PC-3 (cell line): ENCODE data around the gene PM20D2.

Experiments used
- EZH2 ChIP-seq: fragments of 300-600 bp; sonication (generic); IDR thresholded peaks from one replicate; pipeline ENCODE4 v1.6.1; 2017; ENCODE audit warnings: antibody characterized with exemption, mild to moderate bottlenecking, low read length; ENCODE audit not compliant: unreplicated experiment
- EZH2phosphoT487 ChIP-seq: fragments of 300-600 bp; sonication (generic); IDR thresholded peaks from 2 replicates; pipeline ENCODE4 v1.6.1; 2018; ENCODE audit warnings: mild to moderate bottlenecking, antibody characterized with exemption, low read length, borderline replicate concordance
- TF ChIP-seq, protein P1 (sequence below): fragments of 300-600 bp; sonication (generic); conservative IDR thresholded peaks from 2 replicates; pipeline ENCODE4 v1.5.1; 2017; ENCODE audit warnings: antibody characterized with exemption, low read depth, mild to moderate bottlenecking, low read length

DNA sequence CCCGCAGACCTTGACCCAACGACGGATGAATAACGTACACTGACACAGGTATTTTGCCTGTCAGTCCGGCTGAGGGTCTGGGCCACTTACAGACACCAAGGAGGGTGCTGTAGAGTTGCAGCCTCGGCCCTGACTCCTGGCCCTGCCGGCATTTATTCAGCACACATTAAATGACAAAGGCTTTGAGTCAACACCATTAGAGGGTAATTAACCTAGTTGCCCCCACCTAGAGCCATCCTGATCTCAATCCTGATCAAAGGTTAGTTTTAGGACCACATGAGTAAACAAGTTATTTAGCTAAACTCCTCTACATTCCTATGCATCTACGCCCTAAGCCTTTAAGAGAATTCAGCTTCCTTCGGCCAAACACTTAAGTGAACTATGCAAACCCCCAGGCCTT is 11.9 kb upstream of the PM20D2 start:
- TF ChIP-seq, protein P1, sequence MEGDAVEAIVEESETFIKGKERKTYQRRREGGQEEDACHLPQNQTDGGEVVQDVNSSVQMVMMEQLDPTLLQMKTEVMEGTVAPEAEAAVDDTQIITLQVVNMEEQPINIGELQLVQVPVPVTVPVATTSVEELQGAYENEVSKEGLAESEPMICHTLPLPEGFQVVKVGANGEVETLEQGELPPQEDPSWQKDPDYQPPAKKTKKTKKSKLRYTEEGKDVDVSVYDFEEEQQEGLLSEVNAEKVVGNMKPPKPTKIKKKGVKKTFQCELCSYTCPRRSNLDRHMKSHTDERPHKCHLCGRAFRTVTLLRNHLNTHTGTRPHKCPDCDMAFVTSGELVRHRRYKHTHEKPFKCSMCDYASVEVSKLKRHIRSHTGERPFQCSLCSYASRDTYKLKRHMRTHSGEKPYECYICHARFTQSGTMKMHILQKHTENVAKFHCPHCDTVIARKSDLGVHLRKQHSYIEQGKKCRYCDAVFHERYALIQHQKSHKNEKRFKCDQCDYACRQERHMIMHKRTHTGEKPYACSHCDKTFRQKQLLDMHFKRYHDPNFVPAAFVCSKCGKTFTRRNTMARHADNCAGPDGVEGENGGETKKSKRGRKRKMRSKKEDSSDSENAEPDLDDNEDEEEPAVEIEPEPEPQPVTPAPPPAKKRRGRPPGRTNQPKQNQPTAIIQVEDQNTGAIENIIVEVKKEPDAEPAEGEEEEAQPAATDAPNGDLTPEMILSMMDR = no peak
- TF ChIP-seq EZH2 (no peak), EZH2phosphoT487 (no peak)
